ENCODE results near the gene HMCN1. TPM values are rescaled to one million over a fixed set of nuclear protein-coding genes. Genes with fewer than 3 reads are reported as not detected.

HMCN1 gene
- total RNA-seq, 1 experiment from 2014 or later: 21.4 TPM

- no peak overlapping the region for H3K4me3 ChIP-seq
- no peak overlapping the region for H3K27ac ChIP-seq
- H3K4me1 ChIP-seq (replicated peaks): peaks cover 25% of the 10 kb centered on the region
- H3K9me3 ChIP-seq (replicated peaks): no peaks in the 10 kb centered on the region
- DNase-seq (ENCODE audit: low read depth in 1 of 2, low spot score in 2 of 2): peak in 1 of 2 experiments; percentile 4
- H3K36me3 ChIP-seq: no peaks in the 10 kb centered on the region; the same call in 1 of the 2 replicates
- H3K27me3 ChIP-seq (replicated peaks): no peaks in the 10 kb centered on the region
These were observed 345.0 kb downstream of the HMCN1 start for GRCh38 chr1:186079084-186079684.

DNA sequence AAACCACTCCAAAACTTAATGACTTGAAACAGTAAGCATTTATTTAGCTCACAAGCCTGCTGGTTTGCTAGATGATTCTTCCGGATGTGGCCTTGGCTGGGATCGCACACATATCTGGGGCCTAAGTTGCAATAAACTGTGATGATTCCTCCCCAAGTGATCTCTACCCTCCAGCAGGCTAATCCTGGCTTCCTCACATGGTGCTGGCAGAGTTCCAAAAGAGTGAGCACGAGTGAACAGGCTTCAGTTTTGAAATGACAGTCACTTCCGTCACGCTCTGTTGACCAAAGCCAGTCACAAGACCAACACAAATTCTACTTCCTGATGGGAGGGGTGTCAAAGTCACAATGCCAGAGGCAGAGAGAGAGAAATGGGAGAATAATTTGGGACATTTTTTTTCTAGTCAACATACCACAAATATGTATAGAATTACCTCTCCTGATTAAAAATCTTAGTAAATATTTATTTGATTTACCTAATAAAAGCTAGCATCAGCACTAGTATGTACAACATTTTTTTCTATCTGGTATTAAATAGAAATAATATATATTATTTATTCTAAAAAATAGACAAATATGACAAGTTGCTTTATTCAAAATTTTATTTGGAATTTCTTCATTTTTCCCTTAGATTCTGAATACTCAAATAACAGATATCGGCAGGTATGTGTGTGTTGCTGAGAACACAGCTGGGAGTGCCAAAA lies 348.2 kb downstream of the HMCN1 start:
- no peak overlapping the region for H3K27ac ChIP-seq
- no peaks in the 10 kb centered on the region; the same call in 1 of the 2 replicates for H3K36me3 ChIP-seq
- H3K4me3 ChIP-seq: no peak overlapping the region
- peaks cover 25% of the 10 kb centered on the region for H3K4me1 ChIP-seq (replicated peaks)
- no peaks in the 10 kb centered on the region for H3K27me3 ChIP-seq (replicated peaks)
- peak; percentile 13 to 50 for DNase-seq (ENCODE audit: low read depth in 1 of 2, low spot score in 2 of 2)
- no peaks in the 10 kb centered on the region for H3K9me3 ChIP-seq (replicated peaks)

- no peak overlapping the region for H3K4me3 ChIP-seq
- no peaks in the 10 kb centered on the region for H3K9me3 ChIP-seq (replicated peaks)
- peaks cover 4% of the 10 kb centered on the region; the same call in 1 of the 2 replicates for H3K4me1 ChIP-seq (replicated peaks)
- H3K36me3 ChIP-seq: no peaks in the 10 kb centered on the region; the same call in 1 of the 2 replicates
- H3K27ac ChIP-seq: no peak overlapping the region
- no peaks in the 10 kb centered on the region for H3K27me3 ChIP-seq (replicated peaks)
- DNase-seq (ENCODE audit: low read depth in 1 of 2, low spot score in 2 of 2): no peak
These were observed 352.4 kb downstream of the HMCN1 start for GRCh38 chr1:186086583-186086982.

DNA sequence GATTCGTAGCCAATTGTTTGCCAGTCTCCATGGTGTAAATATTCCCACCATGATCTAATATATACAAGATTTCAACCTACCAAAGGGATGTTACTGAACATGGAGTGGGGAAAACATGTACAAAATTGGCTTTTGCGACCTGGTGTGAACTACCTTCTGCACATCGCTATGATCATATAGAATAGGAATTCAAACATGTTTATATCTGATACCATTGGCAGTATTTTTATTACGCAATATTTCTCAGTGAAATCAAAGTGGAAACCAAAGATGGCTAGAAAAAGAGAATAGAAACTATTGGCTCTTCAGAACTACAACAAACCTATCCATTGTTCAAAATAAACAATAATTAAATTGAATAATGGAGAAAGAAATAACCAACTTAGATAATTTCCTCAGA lies 355.7 kb downstream of the HMCN1 start:
- Histone ChIP-seq H3K4me3 (no peak overlapping the region), H3K4me1 (replicated peaks) (peaks cover 19% of the 10 kb centered on the region), H3K27me3 (replicated peaks) (no peaks in the 10 kb centered on the region), H3K27ac (no peak overlapping the region), H3K36me3 (no peaks in the 10 kb centered on the region), H3K9me3 (replicated peaks) (no peaks in the 10 kb centered on the region)
- DNase-seq (ENCODE audit: low read depth in 1 of 2, low spot score in 2 of 2): no peak

DNA sequence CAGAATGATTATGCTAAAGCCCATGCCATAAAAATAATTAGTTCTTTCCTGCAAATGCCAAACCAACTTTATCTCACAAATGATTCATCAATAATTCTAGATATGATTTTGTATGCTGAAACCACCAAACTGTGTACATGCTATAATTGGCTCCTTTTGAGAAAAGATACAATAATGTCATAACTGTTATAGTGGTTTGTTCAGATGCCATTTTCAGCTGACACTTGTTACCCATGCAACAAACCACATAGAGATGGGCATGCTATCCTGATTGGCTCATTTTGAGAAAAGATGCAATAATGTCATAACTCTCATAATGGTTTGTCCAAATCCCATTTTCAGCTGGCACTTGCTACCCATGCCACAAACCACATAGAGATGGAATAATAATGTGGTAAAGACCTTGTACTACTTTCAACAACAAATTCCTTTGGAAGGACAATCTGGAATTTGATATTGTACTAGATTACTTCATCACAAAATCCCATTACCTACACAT lies 357.1 kb downstream of the HMCN1 start:
- peaks cover 22% of the 10 kb centered on the region for H3K4me1 ChIP-seq (replicated peaks)
- no peak overlapping the region for H3K27ac ChIP-seq
- no peaks in the 10 kb centered on the region for H3K27me3 ChIP-seq (replicated peaks)
- H3K36me3 ChIP-seq: no peaks in the 10 kb centered on the region
- DNase-seq (ENCODE audit: low read depth in 1 of 2, low spot score in 2 of 2): no peak
- H3K4me3 ChIP-seq: no peak overlapping the region
- no peaks in the 10 kb centered on the region for H3K9me3 ChIP-seq (replicated peaks)

- H3K27me3 ChIP-seq (replicated peaks): no peaks in the 10 kb centered on the region
- peaks cover 22% of the 10 kb centered on the region for H3K4me1 ChIP-seq (replicated peaks)
- H3K4me3 ChIP-seq: no peak overlapping the region
- peak overlapping the region; percentile 65 for H3K27ac ChIP-seq
- H3K9me3 ChIP-seq (replicated peaks): no peaks in the 10 kb centered on the region
- peak in 1 of 2 experiments; percentile 45 for DNase-seq (ENCODE audit: low read depth in 1 of 2, low spot score in 2 of 2)
- H3K36me3 ChIP-seq: no peaks in the 10 kb centered on the region
These were observed 359.2 kb downstream of the HMCN1 start for GRCh38 chr1:186093437-186093836.

- DNase-seq (ENCODE audit: low read depth in 1 of 2, low spot score in 2 of 2): peak; percentile 46 to 68
- H3K4me1 ChIP-seq (replicated peaks): peaks cover 22% of the 10 kb centered on the region
- no peak overlapping the region for H3K4me3 ChIP-seq
- no peaks in the 10 kb centered on the region for H3K36me3 ChIP-seq
- H3K27me3 ChIP-seq (replicated peaks): no peaks in the 10 kb centered on the region
- no peaks in the 10 kb centered on the region for H3K9me3 ChIP-seq (replicated peaks)
- peak overlapping the region; percentile 65 for H3K27ac ChIP-seq
These were observed 360.0 kb downstream of the HMCN1 start for GRCh38 chr1:186094172-186094571.

DNA sequence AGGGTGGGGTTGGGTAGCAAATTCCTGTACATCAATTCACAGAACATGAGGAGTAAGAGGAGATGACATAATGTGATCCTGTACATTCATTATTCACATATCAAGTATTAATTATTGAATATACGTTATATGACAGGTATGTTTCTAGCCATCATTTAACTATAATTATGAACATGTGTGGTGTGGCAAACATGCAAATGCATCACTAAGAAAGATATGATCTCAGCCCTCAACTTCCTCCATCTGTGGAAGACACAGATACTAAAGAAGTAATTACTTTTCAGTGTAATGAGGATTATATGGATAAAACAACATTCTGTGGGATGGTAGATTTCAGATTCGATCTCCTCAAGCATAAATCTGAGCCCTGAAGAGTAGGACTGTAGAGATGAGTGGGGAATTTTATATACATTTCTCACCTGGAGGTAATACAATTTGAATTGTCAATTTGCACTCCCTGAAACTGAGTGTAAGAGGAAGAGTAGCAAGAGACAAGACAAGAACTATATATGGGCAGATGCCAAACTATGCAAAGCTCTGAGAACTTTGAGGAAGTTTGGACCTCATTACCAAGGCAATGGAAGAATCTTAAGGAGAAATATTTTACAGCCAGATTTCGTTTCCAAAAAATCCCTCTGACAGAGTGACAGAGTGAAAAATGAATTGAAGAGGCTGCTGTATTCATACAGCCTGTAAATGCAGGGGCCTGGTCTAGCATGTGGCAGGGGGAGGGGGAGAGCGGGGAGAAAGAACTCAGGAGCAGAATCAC lies 365.3 kb downstream of the HMCN1 start:
- H3K9me3 ChIP-seq (replicated peaks): no peaks in the 10 kb centered on the region
- DNase-seq (ENCODE audit: low read depth in 1 of 2, low spot score in 2 of 2): no peak

GRCh38 chr1:186102107-186102506 lies 367.9 kb downstream of the HMCN1 start:
- no peak for DNase-seq (ENCODE audit: low read depth in 1 of 2, low spot score in 2 of 2)
- H3K27ac ChIP-seq: peak overlapping the region; percentile 17; the same call in 1 of the 2 replicates

More for the DNA sequence above, 365.3 kb downstream of the HMCN1 start:
- H3K27ac ChIP-seq: no peak overlapping the region
- no peaks in the 10 kb centered on the region for H3K27me3 ChIP-seq (replicated peaks)
- no peaks in the 10 kb centered on the region for H3K36me3 ChIP-seq
- no peak overlapping the region for H3K4me3 ChIP-seq
- peaks cover 30% of the 10 kb centered on the region for H3K4me1 ChIP-seq (replicated peaks)

DNA sequence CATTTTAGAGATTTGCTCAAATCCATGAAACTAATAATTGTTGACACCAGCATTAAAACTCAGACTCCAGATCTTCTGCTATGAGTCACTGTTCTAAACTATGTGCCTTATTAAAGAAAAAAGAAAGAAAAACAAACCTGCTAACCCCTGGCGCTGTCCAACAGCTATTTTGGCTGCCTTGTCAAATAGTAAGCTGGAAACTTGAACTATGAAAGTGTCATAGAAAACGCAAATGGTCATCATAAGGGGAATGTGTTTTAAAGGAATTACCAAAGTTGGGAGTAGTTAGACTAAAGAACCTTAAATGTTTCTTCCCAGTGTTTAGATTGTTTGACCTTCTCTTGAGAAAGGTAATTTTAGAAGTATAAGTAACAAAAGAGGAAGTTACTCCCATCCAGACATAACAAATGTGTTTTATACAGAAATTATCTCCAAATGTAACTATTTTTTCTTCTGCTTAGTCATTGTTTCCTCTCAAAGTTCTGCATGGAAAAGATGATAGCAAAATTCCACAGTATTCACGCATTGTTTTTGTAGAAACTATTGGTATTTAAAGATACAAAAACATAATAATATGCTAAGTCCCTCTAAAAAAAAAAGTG lies 368.5 kb downstream of the HMCN1 start:
- H3K4me3 ChIP-seq: no peak overlapping the region
- peak overlapping the region; percentile 55 for H3K27ac ChIP-seq

More at GRCh38 chr1:186102107-186102506, 367.9 kb downstream of the HMCN1 start:
- no peaks in the 10 kb centered on the region for H3K27me3 ChIP-seq (replicated peaks)
- H3K4me1 ChIP-seq (replicated peaks): peaks cover 24% of the 10 kb centered on the region
- H3K9me3 ChIP-seq (replicated peaks): no peaks in the 10 kb centered on the region
- H3K4me3 ChIP-seq: no peak overlapping the region
- no peaks in the 10 kb centered on the region for H3K36me3 ChIP-seq

DNA sequence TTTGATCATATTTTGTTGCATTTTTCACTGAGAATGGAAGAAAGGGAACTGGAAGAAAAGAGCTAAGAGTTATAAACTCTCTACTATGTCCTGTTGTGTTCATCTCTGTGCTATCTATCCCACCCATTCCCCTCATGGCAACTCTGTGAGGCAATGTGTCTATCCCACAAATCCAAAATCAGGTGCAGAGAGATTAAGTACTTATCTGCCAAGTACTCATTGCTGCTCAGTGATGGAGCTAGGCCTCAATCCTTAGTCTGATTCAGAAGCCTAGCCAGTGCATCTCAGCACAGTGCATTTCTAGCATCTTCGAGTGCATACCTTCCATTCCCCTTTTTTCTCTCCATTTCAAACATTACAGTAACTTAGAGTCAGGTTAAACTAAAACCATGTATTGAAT lies 370.3 kb downstream of the HMCN1 start:
- Histone ChIP-seq H3K9me3 (replicated peaks) (no peaks in the 10 kb centered on the region), H3K4me3 (no peak overlapping the region), H3K4me1 (replicated peaks) (peaks cover 24% of the 10 kb centered on the region), H3K27me3 (replicated peaks) (no peaks in the 10 kb centered on the region), H3K27ac (no peak overlapping the region), H3K36me3 (no peaks in the 10 kb centered on the region)
- no peak for DNase-seq (ENCODE audit: low read depth in 1 of 2, low spot score in 2 of 2)

More for the DNA sequence above, 368.5 kb downstream of the HMCN1 start:
- peaks cover 24% of the 10 kb centered on the region for H3K4me1 ChIP-seq (replicated peaks)
- H3K36me3 ChIP-seq: no peaks in the 10 kb centered on the region
- H3K27me3 ChIP-seq (replicated peaks): no peaks in the 10 kb centered on the region
- peak; percentile 71 to 88 for DNase-seq (ENCODE audit: low read depth in 1 of 2, low spot score in 2 of 2)
- no peaks in the 10 kb centered on the region for H3K9me3 ChIP-seq (replicated peaks)

DNA sequence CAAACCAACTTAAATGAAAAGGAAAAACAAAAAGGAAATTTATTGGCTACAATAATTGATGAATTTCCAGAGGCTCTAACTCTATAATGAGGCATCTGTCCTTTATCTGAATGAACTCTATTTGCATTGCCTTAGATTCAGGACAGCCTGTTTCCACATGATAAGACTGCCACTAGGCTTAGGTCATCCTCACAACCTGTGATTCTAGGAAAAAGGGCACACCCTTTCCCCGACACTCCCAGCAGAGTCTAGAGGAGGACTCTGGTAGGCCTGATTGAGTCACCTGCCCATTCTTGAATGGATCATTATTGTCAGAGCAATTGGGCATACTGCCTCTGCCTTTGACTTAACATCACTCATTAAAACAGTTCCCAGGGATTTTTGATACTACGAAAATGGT lies 378.1 kb downstream of the HMCN1 start:
- Histone ChIP-seq H3K36me3 (no peaks in the 10 kb centered on the region; the same call in 1 of the 2 replicates), H3K27me3 (replicated peaks) (no peaks in the 10 kb centered on the region), H3K9me3 (replicated peaks) (no peaks in the 10 kb centered on the region), H3K4me1 (replicated peaks) (peaks cover 5% of the 10 kb centered on the region; the same call in 1 of the 2 replicates), H3K27ac (no peak overlapping the region), H3K4me3 (no peak overlapping the region)
- DNase-seq (ENCODE audit: low read depth in 1 of 2, low spot score in 2 of 2): no peak

DNA sequence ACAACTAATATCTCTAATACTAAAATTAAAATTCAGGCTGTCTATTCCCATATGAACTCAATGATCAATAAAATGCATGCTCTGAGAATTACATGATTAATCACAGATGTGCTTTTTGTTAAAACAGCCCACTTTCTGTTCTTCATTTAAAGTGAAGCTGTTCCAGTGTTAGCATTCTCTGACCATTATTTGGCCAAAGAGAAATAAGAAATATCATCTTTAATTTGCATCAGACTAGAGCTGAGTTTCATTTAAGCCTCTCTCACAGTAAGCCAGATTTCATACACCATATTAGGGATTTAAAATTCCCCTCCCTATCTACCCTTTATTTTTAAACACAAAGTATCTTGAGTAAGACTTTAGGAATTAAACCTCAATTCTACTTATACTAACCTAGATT lies 379.3 kb downstream of the HMCN1 start:
- H3K36me3 ChIP-seq: no peaks in the 10 kb centered on the region; the same call in 1 of the 2 replicates

More for the DNA sequence above, 379.3 kb downstream of the HMCN1 start:
- Histone ChIP-seq H3K27ac (no peak overlapping the region), H3K9me3 (replicated peaks) (no peaks in the 10 kb centered on the region), H3K27me3 (replicated peaks) (no peaks in the 10 kb centered on the region), H3K4me1 (replicated peaks) (peaks cover 5% of the 10 kb centered on the region; the same call in 1 of the 2 replicates), H3K4me3 (no peak overlapping the region)
- no peak for DNase-seq (ENCODE audit: low read depth in 1 of 2, low spot score in 2 of 2)
